Hematopoietic multipotent progenitor cell treated with erythropoietin and hydrocortisone succinate and interleukin-3 and kit ligand, for 4 days (in vitro differentiated cells): Measurements from ENCODE around the gene KASH5.

Experiments
- DNase-seq: peaks from one replicate; pipeline ENCODE4 v3.0.0-alpha.2; 2015

The KASH5 gene

GRCh38 chr19:49461656-49462055 lies 73.6 kb downstream of the KASH5 start:
- DNase-seq = no peak

- DNase-seq = no peak
Observed at GRCh38 chr19:49462492-49462891, 74.4 kb downstream of the KASH5 start.

- no peak for DNase-seq
Observed at GRCh38 chr19:49463960-49464740, 76.1 kb downstream of the KASH5 start.

- DNase-seq = no peak
Observed at GRCh38 chr19:49465371-49465770, 77.3 kb downstream of the KASH5 start.
